ENCODE results near the gene CHP1.

CHP1 gene

DNA sequence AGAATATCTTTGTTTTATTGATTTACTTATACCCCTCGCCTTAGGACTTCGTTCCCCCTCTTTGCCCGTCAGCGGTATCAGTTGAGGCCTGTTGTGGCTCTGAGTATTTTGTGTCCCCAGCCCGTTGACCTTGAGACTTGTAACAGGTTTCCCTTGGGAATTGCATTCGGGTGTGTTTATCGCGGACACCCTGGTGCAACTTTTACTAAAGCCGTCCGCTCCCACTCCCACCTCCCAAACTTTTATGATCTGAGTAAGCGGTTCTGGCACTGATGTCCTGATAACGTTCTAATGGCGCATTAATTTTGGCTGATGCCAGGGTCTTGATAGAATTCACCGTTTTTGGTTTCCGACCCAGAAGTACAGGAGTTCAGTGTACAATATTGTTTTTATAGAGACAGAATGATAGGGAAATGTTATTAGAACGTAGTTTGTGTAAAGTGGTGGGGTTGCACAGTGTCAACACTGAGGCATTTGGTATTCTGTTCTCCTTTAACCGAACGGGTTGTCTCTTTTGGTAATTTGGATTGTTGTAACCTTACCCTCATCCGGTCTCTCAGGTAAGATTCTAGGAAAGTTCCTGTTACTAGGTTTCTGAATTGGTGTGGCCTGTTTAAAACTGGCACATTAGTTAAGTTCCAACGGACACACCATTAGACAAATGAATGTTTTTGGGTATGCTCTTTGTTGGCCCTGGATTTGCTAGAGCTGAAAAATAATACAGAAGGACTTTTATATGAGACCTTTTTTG is 53.5 kb downstream of the CHP1 start:
- no peak for TF ChIP-seq CTCF (IDR thresholded peaks at IDR 0.05; ENCODE audit: borderline replicate concordance, insufficient read depth, low read depth, low read length)
- H3K4me3 ChIP-seq (ENCODE audit: low read depth, low read length), result peak overlapping the region; percentile 100

DNA sequence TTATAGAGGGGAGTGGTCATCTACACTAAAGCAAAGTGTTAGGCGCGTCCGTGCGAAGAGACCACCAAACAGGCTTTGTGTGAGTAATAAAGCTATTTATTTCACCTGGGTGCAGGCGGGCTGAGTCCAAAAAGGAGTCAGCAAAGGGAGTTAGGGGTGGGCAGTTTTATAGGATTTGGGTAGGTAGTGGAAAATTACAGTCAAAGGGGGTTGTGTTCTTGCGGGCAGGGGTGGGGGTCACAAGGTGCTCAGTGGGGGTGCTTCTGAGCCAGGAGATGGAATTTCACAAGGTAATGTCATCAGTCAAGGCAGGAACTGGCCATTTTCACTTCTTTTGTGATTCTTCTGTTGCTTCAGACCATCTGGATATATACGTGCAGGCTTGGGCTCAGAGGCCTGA is 54.2 kb downstream of the CHP1 start:
- peak overlapping the region; percentile 100 for H3K4me3 ChIP-seq (ENCODE audit: low read depth, low read length)
- no peak for TF ChIP-seq CTCF (IDR thresholded peaks at IDR 0.05; ENCODE audit: borderline replicate concordance, insufficient read depth, low read depth, low read length)

GRCh38 chr15:41286665-41287333 is 55.7 kb downstream of the CHP1 start:
- no peak for TF ChIP-seq CTCF (IDR thresholded peaks at IDR 0.05; ENCODE audit: borderline replicate concordance, insufficient read depth, low read depth, low read length)
- H3K4me3 ChIP-seq (ENCODE audit: low read depth, low read length), result no peak overlapping the region

DNA sequence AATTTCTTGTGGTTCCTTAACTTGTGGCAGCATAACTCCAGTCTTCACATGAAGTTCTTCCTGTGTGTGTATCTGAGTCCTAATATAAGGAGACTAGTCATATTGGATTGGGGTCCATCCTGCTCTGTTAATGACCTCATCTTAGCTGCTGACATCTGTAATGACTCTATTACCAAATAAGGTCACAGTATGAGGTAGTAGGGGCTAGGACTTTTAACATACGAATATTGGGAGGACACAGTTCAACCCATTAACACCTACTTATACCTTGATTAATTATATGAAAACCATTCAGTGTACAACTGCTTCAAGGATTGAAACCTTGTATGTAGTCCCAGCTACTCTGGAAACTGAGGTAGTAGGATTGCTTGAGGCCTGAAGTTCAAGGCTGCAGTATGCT is 57.4 kb downstream of the CHP1 start:
- TF ChIP-seq CTCF (IDR thresholded peaks at IDR 0.05; ENCODE audit: borderline replicate concordance, insufficient read depth, low read depth, low read length), result no peak
- no peak overlapping the region for H3K4me3 ChIP-seq (ENCODE audit: low read depth, low read length)

GRCh38 chr15:41289953-41290352 is 58.9 kb downstream of the CHP1 start:
- H3K4me3 ChIP-seq (ENCODE audit: low read depth, low read length), result no peak overlapping the region
- TF ChIP-seq CTCF (IDR thresholded peaks at IDR 0.05; ENCODE audit: borderline replicate concordance, insufficient read depth, low read depth, low read length), result no peak

- no peak for TF ChIP-seq CTCF (IDR thresholded peaks at IDR 0.05; ENCODE audit: borderline replicate concordance, insufficient read depth, low read depth, low read length)
- H3K4me3 ChIP-seq (ENCODE audit: low read depth, low read length), result no peak overlapping the region
These were observed 60.1 kb downstream of the CHP1 start for GRCh38 chr15:41291065-41291631.
